GM12878 (cell line): ENCODE data around the gene ANO6. TPM values are rescaled to one million over a fixed set of nuclear protein-coding genes. Genes with fewer than 3 reads are reported as not detected.

Source experiments
- ATAC-seq: fragments of 200-7000 bp; cut with Tn5 transposase; 3 replicates; pipeline ENCODE4 v1.9.1; 2020; ENCODE audit warnings: mild to moderate bottlenecking, moderate library complexity
- BruUV-seq: library from RNA; stranded (reverse); fragments of 400-500 nt; replicated peaks from 2 replicates; lab custom pipeline; 2021; lab: Mats Ljungman, UMichigan
- CTCF ChIA-PET: fragments of 300-600 bp; sonication (Branson Sonifier 250); formaldehyde crosslinking; extraction: SDS; loops from one replicate; lab custom pipeline; 2021; ENCODE audit warnings: inconsistent platforms; lab: Yijun Ruan, JAX
- POLR2A ChIA-PET: fragments of 350-600 bp; formaldehyde crosslinking; extraction: SDS; loops from one replicate; lab custom pipeline; 2021; ENCODE audit warnings: inconsistent platforms; lab: Charles Lee
- RAD21 ChIA-PET: fragments of 300-600 bp; sonication (Branson Sonifier 250); formaldehyde crosslinking; loops from one replicate; lab custom pipeline; 2023; ENCODE audit warnings: antibody characterized with exemption; ENCODE audit not compliant: unreplicated experiment; lab: Charles Lee
- SMC1A ChIA-PET: fragments of 300-600 bp; sonication (Branson Sonifier 250); formaldehyde crosslinking; loops from one replicate; lab custom pipeline; 2023; ENCODE audit not compliant: unreplicated experiment, uncharacterized antibody; lab: Charles Lee
- DNase-seq: peaks from one replicate; pipeline ENCODE4 v3.0.0-alpha.2; 2011; ENCODE audit warnings: low read depth, low spot score
- FAIRE-seq: peaks from 3 replicates; lab custom pipeline; 2011; peaks lifted over from hg19 to GRCh38; lab: Jason Lieb, UNC
- H2AFZ ChIP-seq: 2 replicates; pipeline ENCODE4 v1.6.0; 2011; ENCODE audit warnings: low read depth, low read length, control low read depth; ENCODE audit not compliant: control insufficient read depth
- H3K27ac ChIP-seq: 2 replicates; pipeline ENCODE4 v1.5.1; 2011; ENCODE audit warnings: control low read depth; ENCODE audit not compliant: control insufficient read depth, insufficient read depth
- H3K27me3 ChIP-seq, 2 experiments: replicated peaks in 1 of 2; 2 replicates each; pipeline versions ENCODE4 v1.6.0 to v1.6.1; 2011; ENCODE audit warnings: low read length in 1 of 2; ENCODE audit not compliant: control insufficient read depth in 2 of 2, insufficient read depth in 2 of 2
- H3K36me3 ChIP-seq, 2 experiments: 2 replicates each; pipeline ENCODE4 v1.5.1; 2011; ENCODE audit warnings: low read length in 1 of 2; ENCODE audit not compliant: control insufficient read depth in 2 of 2, insufficient read depth in 2 of 2
- H3K4me1 ChIP-seq: 2 replicates; pipeline ENCODE4 v1.6.1; 2011; ENCODE audit warnings: mild to moderate bottlenecking, low read length, moderate library complexity, mixed read lengths; ENCODE audit not compliant: control insufficient read depth, insufficient read depth
- H3K4me2 ChIP-seq: 2 replicates; pipeline ENCODE4 v1.6.0; 2011; ENCODE audit warnings: control low read depth; ENCODE audit not compliant: control insufficient read depth, insufficient read depth
- H3K4me3 ChIP-seq: fragments of 200-600 bp; sonication (generic); 2 replicates; pipeline ENCODE4 v1.5.1; 2016
- H3K79me2 ChIP-seq: 2 replicates; pipeline ENCODE4 v1.6.0; 2011; ENCODE audit warnings: low read length; ENCODE audit not compliant: control insufficient read depth, insufficient read depth
- H3K9ac ChIP-seq: 2 replicates; pipeline ENCODE4 v1.8.0; 2011; ENCODE audit warnings: low read length, control low read depth, mixed read lengths; ENCODE audit not compliant: control insufficient read depth, insufficient read depth
- H3K9me3 ChIP-seq: replicated peaks from 3 replicates; pipeline ENCODE4 v1.5.1; 2011; ENCODE audit warnings: mild to moderate bottlenecking, low read length; ENCODE audit not compliant: control insufficient read depth, insufficient read depth
- H4K20me1 ChIP-seq: 2 replicates; pipeline ENCODE4 v1.6.0; 2011; ENCODE audit not compliant: control insufficient read depth, insufficient read depth
- ASH2L ChIP-seq: fragments of 300-600, 200-600 bp; sonication (generic); IDR thresholded peaks from 2 replicates; pipeline ENCODE4 v1.6.1; 2017; ENCODE audit warnings: low read depth, mild to moderate bottlenecking, borderline replicate concordance
- EP300 ChIP-seq, 2 experiments: fragments of 150-350 bp in 1 of 2; IDR thresholded peaks; 2 replicates each; pipeline ENCODE4 v1.6.1; 2011 to 2012; ENCODE audit warnings: low read depth in 2 of 2, low read length in 2 of 2, borderline replicate concordance in 1 of 2, improper control_type of control experiment in 1 of 2, inconsistent platforms in 1 of 2; ENCODE audit not compliant: control insufficient read depth in 1 of 2
- FOXM1 ChIP-seq: IDR thresholded peaks from 2 replicates; pipeline ENCODE4 v1.6.1; 2012; ENCODE audit warnings: low read depth, mild to moderate bottlenecking, inconsistent platforms, low read length, moderate library complexity
- HDAC2 ChIP-seq: fragments of 200-600 bp; sonication (generic); IDR thresholded peaks from 2 replicates; pipeline ENCODE4 v1.6.1; 2017
- IKZF2 ChIP-seq, 2 experiments: fragments of 450-650 bp; IDR thresholded peaks; 2 replicates each; pipeline ENCODE4 v1.6.1; 2017; ENCODE audit warnings: mild to moderate bottlenecking in 2 of 2, moderate library complexity in 2 of 2
- MEF2A ChIP-seq: IDR thresholded peaks from 2 replicates; pipeline ENCODE4 v1.6.1; 2011; ENCODE audit warnings: low read depth, mild to moderate bottlenecking, low read length, moderate library complexity; ENCODE audit not compliant: insufficient read depth
- MTA3 ChIP-seq: IDR thresholded peaks from 2 replicates; pipeline ENCODE4 v1.6.1; 2012; ENCODE audit warnings: low read length, inconsistent platforms, borderline replicate concordance
- MXI1 ChIP-seq: fragments of 150-350 bp; IDR thresholded peaks from 2 replicates; pipeline ENCODE4 v1.6.1; 2011; ENCODE audit warnings: low read depth, mild to moderate bottlenecking, inconsistent platforms, low read length, improper control_type of control experiment
- NBN ChIP-seq: fragments of 450-650 bp; IDR thresholded peaks from 2 replicates; pipeline ENCODE4 v1.6.1; 2016
- RAD51 ChIP-seq: fragments of 450-650 bp; IDR thresholded peaks from 2 replicates; pipeline ENCODE4 v1.6.1; 2016; ENCODE audit warnings: moderate library complexity, mild to moderate bottlenecking, inconsistent platforms
- SKIL ChIP-seq: fragments of 450-650 bp; IDR thresholded peaks from 2 replicates; pipeline ENCODE4 v1.6.1; 2017; ENCODE audit warnings: mild to moderate bottlenecking, low read depth, inconsistent platforms; ENCODE audit not compliant: poor library complexity, severe bottlenecking
- ZNF274 ChIP-seq: IDR thresholded peaks from one replicate; pipeline ENCODE4 v1.8.0; 2011; ENCODE audit not compliant: insufficient read length, insufficient read depth
- WGBS: methylation state at CpG from one replicate; pipeline ENCODE4 v1.1.6; 2016; ENCODE audit warnings: low lambda C conversion rate; ENCODE audit not compliant: insufficient replicate concordance, insufficient coverage; ENCODE audit errors: missing lambda C conversion rate; 5-methylcytosine and 5-hydroxymethylcytosine counted together
- in situ Hi-C: fragments of 300-500 bp; cut with MboI; formaldehyde crosslinking; loops from 9 replicates; pipeline ENCODE4 v1.14.3; 2018; ENCODE audit warnings: mixed read lengths
- intact Hi-C: fragments of 100-400 bp; cut with micrococcal nuclease; formaldehyde crosslinking; loops from one replicate; pipeline ENCODE4 v1.14.2; 2022; ENCODE audit not compliant: unreplicated experiment
- polyA plus RNA-seq, 11 experiments: library from polyadenylated mRNA; depleted of rRNA in 4 of 11; unstranded in 6 of 11; stranded (reverse) in 5 of 11; fragments of >200 nt; fragmentation: Nextera tagmentation in 4 of 11; fragmentation: Illumina TruSeq in 1 of 11; extraction: Ambion mirVana in 4 of 11; extraction: Trizol in 1 of 11; gene quantifications; 1 replicate in 1 of 11; 2 replicates in 10 of 11; pipeline versions ENCODE4 v1.2.1 to v1.2.3, GENCODE V29; 2011 to 2016; ENCODE audit warnings: inconsistent platforms in 2 of 11, missing spikeins in 2 of 11, low read depth in 1 of 11
- total RNA-seq, 4 experiments: library from RNA; depleted of rRNA in 3 of 4; stranded (reverse); fragments of >200 nt in 3 of 4; fragmentation: Illumina TruSeq in 1 of 4; extraction: Trizol in 1 of 4; gene quantifications; 2 replicates each; pipeline versions ENCODE4 v1.2.1 to v1.2.3, GENCODE V29; 2013 to 2021
- TF ChIP-seq, protein P1 (sequence below): fragments of 450-650 bp; IDR thresholded peaks from 2 replicates; pipeline ENCODE4 v1.6.1; 2017; ENCODE audit warnings: low read depth, mild to moderate bottlenecking, moderate library complexity
- TF ChIP-seq, protein P2 (sequence below): fragments of 450-650 bp; IDR thresholded peaks from 2 replicates; pipeline ENCODE4 v1.6.1; 2016; ENCODE audit warnings: mild to moderate bottlenecking, moderate library complexity, borderline replicate concordance

ANO6 gene
- total and polyA plus RNA-seq, 10 of the 15 experiments (the other 5 are each of a cell fraction or from before 2014, with no cell fraction given) = 4.6 to 30.3 (median 26.0) TPM

- POLR2A ChIA-PET = no interaction called here
- BruUV-seq = no TSS peak
- TF ChIP-seq FOXM1 = no peak
- no peak for TF ChIP-seq IKZF2 (IDR thresholded peaks at IDR 0.05)
- TF ChIP-seq MEF2A = no peak
- TF ChIP-seq ASH2L = no peak
- TF ChIP-seq, protein P1, sequence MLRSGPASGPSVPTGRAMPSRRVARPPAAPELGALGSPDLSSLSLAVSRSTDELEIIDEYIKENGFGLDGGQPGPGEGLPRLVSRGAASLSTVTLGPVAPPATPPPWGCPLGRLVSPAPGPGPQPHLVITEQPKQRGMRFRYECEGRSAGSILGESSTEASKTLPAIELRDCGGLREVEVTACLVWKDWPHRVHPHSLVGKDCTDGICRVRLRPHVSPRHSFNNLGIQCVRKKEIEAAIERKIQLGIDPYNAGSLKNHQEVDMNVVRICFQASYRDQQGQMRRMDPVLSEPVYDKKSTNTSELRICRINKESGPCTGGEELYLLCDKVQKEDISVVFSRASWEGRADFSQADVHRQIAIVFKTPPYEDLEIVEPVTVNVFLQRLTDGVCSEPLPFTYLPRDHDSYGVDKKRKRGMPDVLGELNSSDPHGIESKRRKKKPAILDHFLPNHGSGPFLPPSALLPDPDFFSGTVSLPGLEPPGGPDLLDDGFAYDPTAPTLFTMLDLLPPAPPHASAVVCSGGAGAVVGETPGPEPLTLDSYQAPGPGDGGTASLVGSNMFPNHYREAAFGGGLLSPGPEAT = no peak
- TF ChIP-seq ZNF274 = no peak
- no peak for TF ChIP-seq SKIL
- no peak for TF ChIP-seq MTA3
- no peak for TF ChIP-seq EP300 (IDR thresholded peaks at IDR 0.05; ENCODE audit: borderline replicate concordance in 1 of 2, control insufficient read depth in 1 of 2, low read depth in 2 of 2, low read length in 2 of 2)
- no peak for TF ChIP-seq RAD51
- TF ChIP-seq, protein P2, sequence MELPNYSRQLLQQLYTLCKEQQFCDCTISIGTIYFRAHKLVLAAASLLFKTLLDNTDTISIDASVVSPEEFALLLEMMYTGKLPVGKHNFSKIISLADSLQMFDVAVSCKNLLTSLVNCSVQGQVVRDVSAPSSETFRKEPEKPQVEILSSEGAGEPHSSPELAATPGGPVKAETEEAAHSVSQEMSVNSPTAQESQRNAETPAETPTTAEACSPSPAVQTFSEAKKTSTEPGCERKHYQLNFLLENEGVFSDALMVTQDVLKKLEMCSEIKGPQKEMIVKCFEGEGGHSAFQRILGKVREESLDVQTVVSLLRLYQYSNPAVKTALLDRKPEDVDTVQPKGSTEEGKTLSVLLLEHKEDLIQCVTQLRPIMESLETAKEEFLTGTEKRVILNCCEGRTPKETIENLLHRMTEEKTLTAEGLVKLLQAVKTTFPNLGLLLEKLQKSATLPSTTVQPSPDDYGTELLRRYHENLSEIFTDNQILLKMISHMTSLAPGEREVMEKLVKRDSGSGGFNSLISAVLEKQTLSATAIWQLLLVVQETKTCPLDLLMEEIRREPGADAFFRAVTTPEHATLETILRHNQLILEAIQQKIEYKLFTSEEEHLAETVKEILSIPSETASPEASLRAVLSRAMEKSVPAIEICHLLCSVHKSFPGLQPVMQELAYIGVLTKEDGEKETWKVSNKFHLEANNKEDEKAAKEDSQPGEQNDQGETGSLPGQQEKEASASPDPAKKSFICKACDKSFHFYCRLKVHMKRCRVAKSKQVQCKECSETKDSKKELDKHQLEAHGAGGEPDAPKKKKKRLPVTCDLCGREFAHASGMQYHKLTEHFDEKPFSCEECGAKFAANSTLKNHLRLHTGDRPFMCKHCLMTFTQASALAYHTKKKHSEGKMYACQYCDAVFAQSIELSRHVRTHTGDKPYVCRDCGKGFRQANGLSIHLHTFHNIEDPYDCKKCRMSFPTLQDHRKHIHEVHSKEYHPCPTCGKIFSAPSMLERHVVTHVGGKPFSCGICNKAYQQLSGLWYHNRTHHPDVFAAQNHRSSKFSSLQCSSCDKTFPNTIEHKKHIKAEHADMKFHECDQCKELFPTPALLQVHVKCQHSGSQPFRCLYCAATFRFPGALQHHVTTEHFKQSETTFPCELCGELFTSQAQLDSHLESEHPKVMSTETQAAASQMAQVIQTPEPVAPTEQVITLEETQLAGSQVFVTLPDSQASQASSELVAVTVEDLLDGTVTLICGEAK = no peak
- no peak for TF ChIP-seq HDAC2
- TF ChIP-seq MXI1 = no peak
- TF ChIP-seq NBN = no peak
Observed at GRCh38 chr12:45296046-45296586, 80.2 kb downstream of the ANO6 start.

More at GRCh38 chr12:45296046-45296586, 80.2 kb downstream of the ANO6 start:
- Histone ChIP-seq H3K27ac (no peak overlapping the region), H3K4me3 (no peak overlapping the region), H3K9me3 (no peaks in the 10 kb centered on the region), H3K4me1 (peaks cover 5% of the 10 kb centered on the region), H3K36me3 (no peaks in the 10 kb centered on the region; a peak in 1 of 4 replicates), H3K9ac (no peak overlapping the region), H2AFZ (no peak overlapping the region), H3K27me3 (no peaks in the 10 kb centered on the region), H3K4me2 (no peak overlapping the region), H4K20me1 (no peaks in the 10 kb centered on the region), H3K79me2 (no peaks in the 10 kb centered on the region; the same call in 1 of the 2 replicates)
- intact Hi-C loops (no loop called here), in situ Hi-C loops (no loop called here)
- no peak for ATAC-seq
- DNase-seq = no peak
- no peak for FAIRE-seq
- 86% methylated on average over 7 of the region's 7 CpGs for WGBS
- ChIA-PET SMC1A (interaction anchor here (0.7 to 1.7 kb wide), 4 partner anchors 8 to 106 kb away, joined by 3 to 4 read pairs (median 3); no protein-coding TSS in a partner anchor), CTCF (interaction anchor here (0.8 kb wide), 2 partner anchors 27 to 81 kb away, joined by 3 read pairs; no protein-coding TSS in a partner anchor), RAD21 (no interaction called here)
